M059J (cell line): ENCODE data around the gene MAPT. TPM values are rescaled to one million over a fixed set of nuclear protein-coding genes. Genes with fewer than 3 reads are reported as not detected.
A peak's percentile ranks its signal among the peaks of the same experiment; 100 is the strongest.
"Not testable (repeated sequence)": the region's sequence is repeated elsewhere in the genome, so short reads cannot be mapped to it uniquely, and the experiment has no call there.

Experiments used
- DNase-seq: peaks from one replicate; pipeline ENCODE4 v3.0.0-alpha.2; 2012; ENCODE audit warnings: low read depth
- total RNA-seq: library from RNA; depleted of rRNA; stranded (reverse); fragments of >200 nt; shearing (Covaris generic); gene quantifications from 2 replicates; pipeline ENCODE4 v1.2.3, GENCODE V29; 2014

The MAPT gene
- total RNA-seq, 1 experiment from 2014 or later: 0.20 TPM

DNA sequence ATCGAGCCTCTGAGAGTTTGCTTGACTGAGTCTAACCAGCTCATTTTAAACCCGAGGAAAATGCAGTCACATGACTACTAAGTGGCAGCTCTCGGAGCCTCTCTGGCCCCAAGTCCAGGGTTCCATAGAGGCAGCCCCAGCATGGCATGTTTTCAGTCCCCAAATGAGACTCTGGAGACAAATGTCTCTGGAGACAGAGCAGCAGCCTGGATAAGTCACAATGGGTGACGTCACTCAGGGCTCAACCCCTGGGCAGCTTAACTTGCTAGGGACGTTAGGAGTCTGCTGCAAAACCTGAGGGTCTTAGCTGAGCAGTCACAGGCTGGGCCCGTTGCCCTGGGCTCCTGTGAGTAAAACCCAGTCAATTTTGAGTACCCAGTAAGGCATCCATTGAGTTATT, 97.8 kb downstream of the MAPT start:
- no peak for DNase-seq

DNA sequence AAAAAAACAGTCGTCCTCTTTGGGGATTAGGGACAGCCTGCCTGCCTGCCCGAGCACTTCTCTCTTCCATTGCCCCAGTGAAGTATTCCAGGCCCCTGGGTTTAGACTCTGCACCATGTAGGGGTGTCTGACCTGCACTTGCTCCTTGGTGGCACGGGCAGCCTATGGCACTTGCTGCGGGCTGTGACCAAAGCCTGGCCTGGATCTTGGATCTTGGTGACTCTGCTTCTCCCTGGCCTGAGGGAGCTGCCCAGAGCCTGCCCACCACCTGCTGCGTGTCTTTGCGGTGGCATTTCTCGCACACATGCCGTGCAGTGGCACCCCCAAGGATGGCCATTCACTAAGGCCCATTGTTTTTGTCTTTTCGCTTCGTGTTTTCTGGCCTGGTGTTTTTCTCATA, 98.5 kb downstream of the MAPT start:
- DNase-seq: no peak

DNA sequence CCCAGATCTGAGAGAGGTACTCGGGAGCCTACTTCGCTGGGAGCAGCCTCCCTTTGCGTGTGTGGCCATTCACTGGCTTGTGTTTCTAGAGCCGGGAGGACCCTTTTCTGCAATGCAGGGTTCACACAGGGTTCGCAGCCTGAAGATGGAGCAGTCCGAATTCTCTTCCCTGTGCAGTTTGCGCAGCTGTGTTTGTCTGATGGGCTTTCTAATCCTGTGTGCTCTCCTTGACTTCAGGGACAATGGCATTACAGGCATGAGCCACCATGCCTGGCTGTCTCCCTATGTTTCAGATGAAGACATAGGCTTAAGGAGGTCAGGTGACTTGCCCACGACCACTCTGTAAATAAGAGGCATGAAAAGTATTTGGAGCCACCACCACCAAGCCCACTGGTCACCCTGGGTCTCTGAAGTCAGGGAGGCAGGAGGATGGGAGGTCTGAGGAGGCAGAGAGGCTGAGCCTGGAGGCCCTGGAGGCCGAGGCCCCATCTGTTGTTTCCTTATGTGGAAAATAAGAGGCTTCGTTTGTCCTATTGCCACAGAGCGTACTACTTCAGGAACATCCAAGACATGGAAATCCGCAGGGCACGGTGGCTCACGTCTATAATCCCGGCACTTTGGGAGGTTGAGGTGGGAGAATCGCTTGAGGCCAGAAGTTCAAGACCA, 99.7 kb downstream of the MAPT start:
- DNase-seq: no peak

DNA sequence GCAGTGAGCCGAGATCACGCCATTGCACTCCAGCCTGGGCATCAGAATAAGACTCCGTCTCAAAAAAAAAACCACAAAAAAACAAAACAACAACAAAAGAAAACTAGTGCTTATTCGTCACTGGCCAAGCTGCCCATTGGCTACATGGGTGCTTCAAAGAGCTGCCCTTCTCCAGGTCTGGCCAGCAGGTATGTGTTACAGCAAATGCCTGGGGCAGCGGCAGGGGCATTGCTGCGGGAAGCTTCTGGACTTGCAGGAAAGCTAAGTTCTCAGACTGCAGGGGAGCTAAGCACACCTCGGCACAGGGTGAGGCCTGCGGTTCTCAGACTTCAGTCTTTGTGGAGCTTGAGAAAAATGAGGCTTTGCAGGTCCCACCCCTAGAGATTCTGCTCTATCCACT, 100.6 kb downstream of the MAPT start:
- no peak for DNase-seq

DNA sequence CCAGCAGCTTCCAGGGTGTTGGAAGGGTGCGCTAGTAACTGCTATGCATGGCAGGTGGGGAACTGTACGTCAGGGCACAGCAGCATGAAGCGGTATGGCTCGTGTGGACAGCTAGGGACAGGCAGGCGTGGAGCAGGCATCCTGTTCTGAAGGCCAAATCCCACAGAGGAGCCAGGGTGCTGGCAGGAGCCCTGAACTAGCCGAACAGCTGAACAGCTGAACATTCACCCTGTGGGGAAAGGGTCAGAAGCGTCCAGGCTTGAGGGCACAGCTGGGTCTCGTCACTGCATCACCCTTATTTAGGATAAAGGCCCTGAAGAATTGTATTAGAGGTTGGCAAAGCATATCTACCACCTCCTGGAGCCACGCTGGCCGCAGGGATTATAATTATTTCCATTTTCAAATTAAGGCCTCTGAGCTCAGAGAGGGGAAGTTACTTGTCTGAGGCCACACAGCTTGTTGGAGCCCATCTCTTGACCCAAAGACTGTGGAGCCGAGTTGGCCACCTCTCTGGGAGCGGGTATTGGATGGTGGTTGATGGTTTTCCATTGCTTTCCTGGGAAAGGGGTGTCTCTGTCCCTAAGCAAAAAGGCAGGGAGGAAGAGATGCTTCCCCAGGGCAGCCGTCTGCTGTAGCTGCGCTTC, 101.4 kb downstream of the MAPT start:
- DNase-seq: no peak

DNA sequence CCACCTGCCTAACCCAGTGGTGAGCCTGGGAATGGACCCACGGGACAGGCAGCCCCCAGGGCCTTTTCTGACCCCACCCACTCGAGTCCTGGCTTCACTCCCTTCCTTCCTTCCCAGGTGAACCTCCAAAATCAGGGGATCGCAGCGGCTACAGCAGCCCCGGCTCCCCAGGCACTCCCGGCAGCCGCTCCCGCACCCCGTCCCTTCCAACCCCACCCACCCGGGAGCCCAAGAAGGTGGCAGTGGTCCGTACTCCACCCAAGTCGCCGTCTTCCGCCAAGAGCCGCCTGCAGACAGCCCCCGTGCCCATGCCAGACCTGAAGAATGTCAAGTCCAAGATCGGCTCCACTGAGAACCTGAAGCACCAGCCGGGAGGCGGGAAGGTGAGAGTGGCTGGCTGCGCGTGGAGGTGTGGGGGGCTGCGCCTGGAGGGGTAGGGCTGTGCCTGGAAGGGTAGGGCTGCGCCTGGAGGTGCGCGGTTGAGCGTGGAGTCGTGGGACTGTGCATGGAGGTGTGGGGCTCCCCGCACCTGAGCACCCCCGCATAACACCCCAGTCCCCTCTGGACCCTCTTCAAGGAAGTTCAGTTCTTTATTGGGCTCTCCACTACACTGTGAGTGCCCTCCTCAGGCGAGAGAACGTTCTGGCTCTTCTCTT, 102.1 kb downstream of the MAPT start:
- no peak for DNase-seq

DNA sequence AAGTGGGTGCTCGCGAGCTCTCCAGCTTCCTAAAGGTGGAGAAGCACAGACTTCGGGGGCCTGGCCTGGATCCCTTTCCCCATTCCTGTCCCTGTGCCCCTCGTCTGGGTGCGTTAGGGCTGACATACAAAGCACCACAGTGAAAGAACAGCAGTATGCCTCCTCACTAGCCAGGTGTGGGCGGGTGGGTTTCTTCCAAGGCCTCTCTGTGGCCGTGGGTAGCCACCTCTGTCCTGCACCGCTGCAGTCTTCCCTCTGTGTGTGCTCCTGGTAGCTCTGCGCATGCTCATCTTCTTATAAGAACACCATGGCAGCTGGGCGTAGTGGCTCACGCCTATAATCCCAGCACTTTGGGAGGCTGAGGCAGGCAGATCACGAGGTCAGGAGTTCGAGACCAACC, 102.8 kb downstream of the MAPT start:
- DNase-seq: no peak

DNA sequence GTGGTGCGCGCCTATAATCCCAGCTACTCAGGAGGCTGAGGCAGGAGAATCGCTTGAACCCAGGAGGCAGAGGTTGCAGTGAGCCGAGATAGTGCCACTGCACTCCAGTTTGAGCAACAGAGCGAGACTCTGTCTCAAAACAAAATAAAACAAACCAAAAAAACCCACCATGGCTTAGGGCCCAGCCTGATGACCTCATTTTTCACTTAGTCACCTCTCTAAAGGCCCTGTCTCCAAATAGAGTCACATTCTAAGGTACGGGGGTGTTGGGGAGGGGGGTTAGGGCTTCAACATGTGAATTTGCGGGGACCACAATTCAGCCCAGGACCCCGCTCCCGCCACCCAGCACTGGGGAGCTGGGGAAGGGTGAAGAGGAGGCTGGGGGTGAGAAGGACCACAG, 103.3 kb downstream of the MAPT start:
- DNase-seq: peak; percentile 51

DNA sequence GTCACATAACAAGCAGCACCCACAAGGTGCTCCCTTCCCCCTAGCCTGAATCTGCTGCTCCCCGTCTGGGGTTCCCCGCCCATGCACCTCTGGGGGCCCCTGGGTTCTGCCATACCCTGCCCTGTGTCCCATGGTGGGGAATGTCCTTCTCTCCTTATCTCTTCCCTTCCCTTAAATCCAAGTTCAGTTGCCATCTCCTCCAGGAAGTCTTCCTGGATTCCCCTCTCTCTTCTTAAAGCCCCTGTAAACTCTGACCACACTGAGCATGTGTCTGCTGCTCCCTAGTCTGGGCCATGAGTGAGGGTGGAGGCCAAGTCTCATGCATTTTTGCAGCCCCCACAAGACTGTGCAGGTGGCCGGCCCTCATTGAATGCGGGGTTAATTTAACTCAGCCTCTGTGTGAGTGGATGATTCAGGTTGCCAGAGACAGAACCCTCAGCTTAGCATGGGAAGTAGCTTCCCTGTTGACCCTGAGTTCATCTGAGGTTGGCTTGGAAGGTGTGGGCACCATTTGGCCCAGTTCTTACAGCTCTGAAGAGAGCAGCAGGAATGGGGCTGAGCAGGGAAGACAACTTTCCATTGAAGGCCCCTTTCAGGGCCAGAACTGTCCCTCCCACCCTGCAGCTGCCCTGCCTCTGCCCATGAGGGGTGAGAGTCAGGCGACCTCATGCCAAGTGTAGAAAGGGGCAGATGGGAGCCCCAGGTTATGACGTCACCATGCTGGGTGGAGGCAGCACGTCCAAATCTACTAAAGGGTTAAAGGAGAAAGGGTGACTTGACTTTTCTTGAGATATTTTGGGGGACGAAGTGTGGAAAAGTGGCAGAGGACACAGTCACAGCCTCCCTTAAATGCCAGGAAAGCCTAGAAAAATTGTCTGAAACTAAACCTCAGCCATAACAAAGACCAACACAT, 104.9 kb downstream of the MAPT start, which contains the start of gene STH:
Gene STH (plus strand): TSS at position 264 of the 913 bp plus-strand sequence. CDS start 30 bp downstream, at position 294.
- no peak for DNase-seq

DNA sequence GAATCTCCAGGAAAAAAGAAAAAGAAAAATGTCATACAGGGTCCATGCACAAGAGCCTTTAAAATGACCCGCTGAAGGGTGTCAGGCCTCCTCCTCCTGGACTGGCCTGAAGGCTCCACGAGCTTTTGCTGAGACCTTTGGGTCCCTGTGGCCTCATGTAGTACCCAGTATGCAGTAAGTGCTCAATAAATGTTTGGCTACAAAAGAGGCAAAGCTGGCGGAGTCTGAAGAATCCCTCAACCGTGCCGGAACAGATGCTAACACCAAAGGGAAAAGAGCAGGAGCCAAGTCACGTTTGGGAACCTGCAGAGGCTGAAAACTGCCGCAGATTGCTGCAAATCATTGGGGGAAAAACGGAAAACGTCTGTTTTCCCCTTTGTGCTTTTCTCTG, 105.5 kb downstream of the MAPT start:
- no peak for DNase-seq

DNA sequence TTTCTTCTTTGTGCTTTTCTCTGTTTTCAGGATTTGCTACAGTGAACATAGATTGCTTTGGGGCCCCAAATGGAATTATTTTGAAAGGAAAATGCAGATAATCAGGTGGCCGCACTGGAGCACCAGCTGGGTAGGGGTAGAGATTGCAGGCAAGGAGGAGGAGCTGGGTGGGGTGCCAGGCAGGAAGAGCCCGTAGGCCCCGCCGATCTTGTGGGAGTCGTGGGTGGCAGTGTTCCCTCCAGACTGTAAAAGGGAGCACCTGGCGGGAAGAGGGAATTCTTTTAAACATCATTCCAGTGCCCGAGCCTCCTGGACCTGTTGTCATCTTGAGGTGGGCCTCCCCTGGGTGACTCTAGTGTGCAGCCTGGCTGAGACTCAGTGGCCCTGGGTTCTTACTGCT, 105.9 kb downstream of the MAPT start:
- DNase-seq: no peak

DNA sequence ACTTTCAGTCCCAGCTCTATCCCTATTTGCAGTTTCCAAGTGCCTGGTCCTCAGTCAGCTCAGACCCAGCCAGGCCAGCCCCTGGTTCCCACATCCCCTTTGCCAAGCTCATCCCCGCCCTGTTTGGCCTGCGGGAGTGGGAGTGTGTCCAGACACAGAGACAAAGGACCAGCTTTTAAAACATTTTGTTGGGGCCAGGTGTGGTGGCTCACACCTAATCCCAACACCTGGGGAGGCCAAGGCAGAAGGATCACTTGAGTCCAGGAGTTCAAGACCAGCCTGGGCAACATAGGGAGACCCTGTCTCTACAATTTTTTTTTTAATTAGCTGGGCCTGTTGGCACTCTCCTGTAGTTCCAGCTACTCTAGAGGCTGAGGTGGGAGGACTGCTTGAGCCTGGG, 106.4 kb downstream of the MAPT start:
- no peak for DNase-seq

DNA sequence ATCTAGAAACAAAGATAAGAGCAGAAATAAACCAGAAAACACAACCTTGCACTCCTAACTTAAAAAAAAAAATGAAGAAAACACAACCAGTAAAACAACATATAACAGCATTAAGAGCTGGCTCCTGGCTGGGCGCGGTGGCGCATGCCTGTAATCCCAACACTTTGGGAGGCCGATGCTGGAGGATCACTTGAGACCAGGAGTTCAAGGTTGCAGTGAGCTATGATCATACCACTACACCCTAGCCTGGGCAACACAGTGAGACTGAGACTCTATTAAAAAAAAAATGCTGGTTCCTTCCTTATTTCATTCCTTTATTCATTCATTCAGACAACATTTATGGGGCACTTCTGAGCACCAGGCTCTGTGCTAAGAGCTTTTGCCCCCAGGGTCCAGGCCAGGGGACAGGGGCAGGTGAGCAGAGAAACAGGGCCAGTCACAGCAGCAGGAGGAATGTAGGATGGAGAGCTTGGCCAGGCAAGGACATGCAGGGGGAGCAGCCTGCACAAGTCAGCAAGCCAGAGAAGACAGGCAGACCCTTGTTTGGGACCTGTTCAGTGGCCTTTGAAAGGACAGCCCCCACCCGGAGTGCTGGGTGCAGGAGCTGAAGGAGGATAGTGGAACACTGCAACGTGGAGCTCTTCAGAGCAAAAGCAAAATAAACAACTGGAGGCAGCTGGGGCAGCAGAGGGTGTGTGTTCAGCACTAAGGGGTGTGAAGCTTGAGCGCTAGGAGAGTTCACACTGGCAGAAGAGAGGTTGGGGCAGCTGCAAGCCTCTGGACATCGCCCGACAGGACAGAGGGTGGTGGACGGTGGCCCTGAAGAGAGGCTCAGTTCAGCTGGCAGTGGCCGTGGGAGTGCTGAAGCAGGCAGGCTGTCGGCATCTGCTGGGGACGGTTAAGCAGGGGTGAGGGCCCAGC, 107.3 kb downstream of the MAPT start:
- no peak for DNase-seq

DNA sequence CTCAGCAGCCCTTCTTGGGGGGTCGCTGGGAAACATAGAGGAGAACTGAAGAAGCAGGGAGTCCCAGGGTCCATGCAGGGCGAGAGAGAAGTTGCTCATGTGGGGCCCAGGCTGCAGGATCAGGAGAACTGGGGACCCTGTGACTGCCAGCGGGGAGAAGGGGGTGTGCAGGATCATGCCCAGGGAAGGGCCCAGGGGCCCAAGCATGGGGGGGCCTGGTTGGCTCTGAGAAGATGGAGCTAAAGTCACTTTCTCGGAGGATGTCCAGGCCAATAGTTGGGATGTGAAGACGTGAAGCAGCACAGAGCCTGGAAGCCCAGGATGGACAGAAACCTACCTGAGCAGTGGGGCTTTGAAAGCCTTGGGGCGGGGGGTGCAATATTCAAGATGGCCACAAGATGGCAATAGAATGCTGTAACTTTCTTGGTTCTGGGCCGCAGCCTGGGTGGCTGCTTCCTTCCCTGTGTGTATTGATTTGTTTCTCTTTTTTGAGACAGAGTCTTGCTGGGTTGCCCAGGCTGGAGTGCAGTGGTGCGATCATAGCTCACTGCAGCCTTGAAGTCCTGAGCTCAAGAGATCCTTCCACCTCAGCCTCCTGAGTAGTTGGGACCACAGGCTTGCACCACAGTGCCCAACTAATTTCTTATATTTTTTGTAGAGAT, 108.1 kb downstream of the MAPT start:
- DNase-seq: peak; percentile 63

DNA sequence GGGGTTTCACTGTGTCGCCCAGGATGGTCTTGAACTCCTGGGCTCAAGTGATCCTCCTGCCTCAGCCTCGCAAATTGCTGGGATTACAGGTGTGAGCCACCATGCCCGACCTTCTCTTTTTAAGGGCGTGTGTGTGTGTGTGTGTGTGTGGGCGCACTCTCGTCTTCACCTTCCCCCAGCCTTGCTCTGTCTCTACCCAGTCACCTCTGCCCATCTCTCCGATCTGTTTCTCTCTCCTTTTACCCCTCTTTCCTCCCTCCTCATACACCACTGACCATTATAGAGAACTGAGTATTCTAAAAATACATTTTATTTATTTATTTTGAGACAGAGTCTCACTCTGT, 108.6 kb downstream of the MAPT start:
- DNase-seq: no peak

DNA sequence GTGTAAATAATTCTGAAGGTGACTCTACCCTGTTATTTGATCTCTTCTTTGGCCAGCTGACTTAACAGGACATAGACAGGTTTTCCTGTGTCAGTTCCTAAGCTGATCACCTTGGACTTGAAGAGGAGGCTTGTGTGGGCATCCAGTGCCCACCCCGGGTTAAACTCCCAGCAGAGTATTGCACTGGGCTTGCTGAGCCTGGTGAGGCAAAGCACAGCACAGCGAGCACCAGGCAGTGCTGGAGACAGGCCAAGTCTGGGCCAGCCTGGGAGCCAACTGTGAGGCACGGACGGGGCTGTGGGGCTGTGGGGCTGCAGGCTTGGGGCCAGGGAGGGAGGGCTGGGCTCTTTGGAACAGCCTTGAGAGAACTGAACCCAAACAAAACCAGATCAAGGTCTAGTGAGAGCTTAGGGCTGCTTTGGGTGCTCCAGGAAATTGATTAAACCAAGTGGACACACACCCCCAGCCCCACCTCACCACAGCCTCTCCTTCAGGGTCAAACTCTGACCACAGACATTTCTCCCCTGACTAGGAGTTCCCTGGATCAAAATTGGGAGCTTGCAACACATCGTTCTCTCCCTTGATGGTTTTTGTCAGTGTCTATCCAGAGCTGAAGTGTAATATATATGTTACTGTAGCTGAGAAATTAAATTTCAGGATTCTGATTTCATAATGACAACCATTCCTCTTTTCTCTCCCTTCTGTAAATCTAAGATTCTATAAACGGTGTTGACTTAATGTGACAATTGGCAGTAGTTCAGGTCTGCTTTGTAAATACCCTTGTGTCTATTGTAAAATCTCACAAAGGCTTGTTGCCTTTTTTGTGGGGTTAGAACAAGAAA, 109.8 kb downstream of the MAPT start:
- DNase-seq: peak; percentile 27

DNA sequence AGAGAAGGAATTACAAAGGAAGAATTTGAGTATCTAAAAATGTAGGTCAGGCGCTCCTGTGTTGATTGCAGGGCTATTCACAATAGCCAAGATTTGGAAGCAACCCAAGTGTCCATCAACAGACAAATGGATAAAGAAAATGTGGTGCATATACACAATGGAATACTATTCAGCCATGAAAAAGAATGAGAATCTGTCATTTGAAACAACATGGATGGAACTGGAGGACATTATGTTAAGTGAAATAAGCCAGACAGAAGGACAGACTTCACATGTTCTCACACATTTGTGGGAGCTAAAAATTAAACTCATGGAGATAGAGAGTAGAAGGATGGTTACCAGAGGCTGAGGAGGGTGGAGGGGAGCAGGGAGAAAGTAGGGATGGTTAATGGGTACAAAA, 111.7 kb downstream of the MAPT start:
- DNase-seq: not testable (repeated sequence)

DNA sequence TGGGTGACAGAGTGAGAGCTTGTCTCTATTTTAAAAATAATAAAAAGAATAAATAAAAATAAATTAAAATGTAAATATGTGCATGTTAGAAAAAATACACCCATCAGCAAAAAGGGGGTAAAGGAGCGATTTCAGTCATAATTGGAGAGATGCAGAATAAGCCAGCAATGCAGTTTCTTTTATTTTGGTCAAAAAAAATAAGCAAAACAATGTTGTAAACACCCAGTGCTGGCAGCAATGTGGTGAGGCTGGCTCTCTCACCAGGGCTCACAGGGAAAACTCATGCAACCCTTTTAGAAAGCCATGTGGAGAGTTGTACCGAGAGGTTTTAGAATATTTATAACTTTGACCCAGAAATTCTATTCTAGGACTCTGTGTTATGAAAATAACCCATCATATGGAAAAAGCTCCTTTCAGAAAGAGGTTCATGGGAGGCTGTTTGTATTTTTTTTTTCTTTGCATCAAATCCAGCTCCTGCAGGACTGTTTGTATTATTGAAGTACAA, 113.2 kb downstream of the MAPT start:
- DNase-seq: no peak

DNA sequence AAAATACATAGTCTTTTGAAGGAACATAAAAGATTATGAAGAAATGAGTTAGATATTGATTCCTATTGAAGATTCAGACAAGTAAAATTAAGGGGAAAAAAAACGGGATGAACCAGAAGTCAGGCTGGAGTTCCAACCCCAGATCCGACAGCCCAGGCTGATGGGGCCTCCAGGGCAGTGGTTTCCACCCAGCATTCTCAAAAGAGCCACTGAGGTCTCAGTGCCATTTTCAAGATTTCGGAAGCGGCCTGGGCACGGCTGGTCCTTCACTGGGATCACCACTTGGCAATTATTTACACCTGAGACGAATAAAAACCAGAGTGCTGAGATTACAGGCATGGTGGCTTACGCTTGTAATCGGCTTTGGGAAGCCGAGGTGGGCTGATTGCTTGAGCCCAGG, 114.2 kb downstream of the MAPT start:
- no peak for DNase-seq
